K562 (cell line): Measurements from ENCODE around the gene TTC28. TPM values are rescaled to one million over a fixed set of nuclear protein-coding genes. Genes with fewer than 3 reads are reported as not detected.

ENCODE experiments used
- ATAC-seq: fragments of 200-7000 bp; cut with Tn5 transposase; 3 replicates; pipeline ENCODE4 v1.9.1; 2020; ENCODE audit warnings: moderate library complexity
- BruUV-seq: library from RNA; stranded (reverse); fragments of 400-500 nt; replicated peaks from 2 replicates; lab custom pipeline; 2021; lab: Mats Ljungman, UMichigan
- CTCF ChIA-PET: fragments of 300-600 bp; formaldehyde crosslinking; extraction: SDS; loops from one replicate; lab custom pipeline; 2021; ENCODE audit warnings: low intra/inter-chr PET ratio; lab: Yijun Ruan, JAX
- POLR2A ChIA-PET: fragments of 300-600, 350-650 bp; sonication (Branson Sonifier 250); formaldehyde crosslinking; extraction: SDS; loops from one replicate; lab custom pipeline; 2021; ENCODE audit warnings: antibody characterized with exemption, inconsistent platforms; lab: Yijun Ruan, JAX
- DNase-seq, 4 experiments: peaks; one replicate each; pipeline versions ENCODE4 v3.0.0 to v3.0.0-alpha.2; 2011 to 2018; ENCODE audit warnings: low spot score in 3 of 4, mixed read lengths in 3 of 4; ENCODE audit errors: extremely low read depth in 1 of 4
- FAIRE-seq: peaks from 2 replicates; lab custom pipeline; 2011; peaks lifted over from hg19 to GRCh38; lab: Jason Lieb, UNC
- H2AFZ ChIP-seq: 2 replicates; pipeline ENCODE4 v1.6.0; 2011; ENCODE audit warnings: low read depth, low read length, control low read depth, inconsistent platforms
- H3K27ac ChIP-seq: fragments of 200-600 bp; 3 replicates; pipeline ENCODE4 v1.8.0; 2011; ENCODE audit warnings: low read depth, mild to moderate bottlenecking, control low read depth, inconsistent platforms, low read length, moderate library complexity, mixed read lengths; ENCODE audit errors: extremely low read depth
- H3K27me3 ChIP-seq, 2 experiments: fragments of 300-600 bp in 1 of 2; 2 replicates in 1 of 2; 3 replicates in 1 of 2; pipeline versions ENCODE4 v1.6.0 to v1.8.0; 2011; ENCODE audit warnings: inconsistent platforms in 2 of 2, low read length in 2 of 2, mild to moderate bottlenecking in 1 of 2, mixed read lengths in 1 of 2, moderate library complexity in 1 of 2; ENCODE audit not compliant: control insufficient read depth in 2 of 2, insufficient read depth in 2 of 2
- H3K36me3 ChIP-seq: fragments of 300-600 bp; 3 replicates; pipeline ENCODE4 v1.8.0; 2011; ENCODE audit warnings: mild to moderate bottlenecking, low read length, inconsistent platforms; ENCODE audit not compliant: control insufficient read depth, insufficient read depth
- H3K4me1 ChIP-seq, 2 experiments: fragments of 200-600 bp in 1 of 2; replicated peaks in 1 of 2; 2 replicates in 1 of 2; 3 replicates in 1 of 2; pipeline versions ENCODE4 v1.5.1 to v1.8.0; 2011; ENCODE audit warnings: inconsistent platforms in 2 of 2, low read length in 2 of 2, mild to moderate bottlenecking in 1 of 2, mixed read lengths in 1 of 2, moderate library complexity in 1 of 2; ENCODE audit not compliant: control insufficient read depth in 2 of 2, insufficient read depth in 2 of 2
- H3K4me2 ChIP-seq: 2 replicates; pipeline ENCODE4 v1.6.1; 2011; ENCODE audit warnings: low read length, control low read depth, inconsistent platforms, mixed read lengths; ENCODE audit not compliant: insufficient read depth
- H3K4me3 ChIP-seq: fragments of 200-600 bp; sonication (generic), shearing (Covaris generic); 2 replicates; pipeline ENCODE4 v1.5.1; 2016; ENCODE audit warnings: control low read depth, inconsistent platforms
- H3K79me2 ChIP-seq: fragments of 200-600 bp; 3 replicates; pipeline ENCODE4 v1.8.0; 2011; ENCODE audit warnings: low read length, inconsistent platforms; ENCODE audit not compliant: control insufficient read depth, insufficient read depth
- H3K9ac ChIP-seq, 2 experiments: 2 replicates each; pipeline versions ENCODE4 v1.6.0 to v1.6.1; 2011; ENCODE audit warnings: low read depth in 2 of 2, low read length in 2 of 2, control low read depth in 1 of 2, inconsistent platforms in 1 of 2, mild to moderate bottlenecking in 1 of 2, mixed read lengths in 1 of 2; ENCODE audit not compliant: insufficient read depth in 1 of 2
- H3K9me1 ChIP-seq: one replicate; pipeline ENCODE4 v1.6.0; 2011; ENCODE audit warnings: inconsistent platforms, mild to moderate bottlenecking, low read length, moderate library complexity; ENCODE audit not compliant: control insufficient read depth, insufficient read depth
- H3K9me3 ChIP-seq: replicated peaks from 2 replicates; pipeline ENCODE4 v1.5.1; 2011; ENCODE audit warnings: low read depth, low read length, inconsistent platforms; ENCODE audit not compliant: control insufficient read depth, insufficient read depth
- H4K20me1 ChIP-seq: replicated peaks from 2 replicates; pipeline ENCODE4 v1.6.1; 2011; ENCODE audit warnings: low read length, inconsistent platforms, mixed read lengths; ENCODE audit not compliant: control insufficient read depth, insufficient read depth
- EP300 ChIP-seq: IDR thresholded peaks from 2 replicates; pipeline ENCODE4 v1.6.1; 2012; ENCODE audit warnings: low read length, improper control_type of control experiment
- FOXK1 ChIP-seq: sonication (generic); formaldehyde crosslinking; IDR thresholded peaks from 2 replicates; pipeline ENCODE4 v1.8.0; 2022; ENCODE audit warnings: missing genetic modification reagents, mild to moderate bottlenecking, borderline replicate concordance
- NFYB ChIP-seq: IDR thresholded peaks from 2 replicates; pipeline ENCODE4 v1.6.1; 2011; ENCODE audit warnings: mild to moderate bottlenecking, moderate library complexity; ENCODE audit not compliant: insufficient read length; ENCODE audit errors: extremely low read depth
- POLR2AphosphoS2 ChIP-seq: IDR thresholded peaks from 2 replicates; pipeline ENCODE4 v1.6.1; 2012; ENCODE audit warnings: low read length, improper control_type of control experiment
- POLR2G ChIP-seq: fragments of 200-400 bp; formaldehyde crosslinking; IDR thresholded peaks from 2 replicates; pipeline ENCODE4 v1.6.1; 2017; ENCODE audit warnings: low read depth, mild to moderate bottlenecking, antibody characterized with exemption, low read length, moderate library complexity
- XRCC3 ChIP-seq: fragments of 450-650 bp; IDR thresholded peaks from 2 replicates; pipeline ENCODE4 v1.6.1; 2017; ENCODE audit warnings: mild to moderate bottlenecking, moderate library complexity
- ZFPM2 ChIP-seq: fragments of 250-450 bp; sonication (Bioruptor Pico); IDR thresholded peaks from 2 replicates; pipeline ENCODE4 v1.5.1; 2022; ENCODE audit warnings: mild to moderate bottlenecking
- WGBS: fragments of 100-300 bp; shearing (Covaris generic); methylation state at CpG from one replicate; pipeline ENCODE4 v1.1.6; 2016; ENCODE audit warnings: low coverage, mixed read lengths; ENCODE audit not compliant: insufficient coverage; ENCODE audit errors: missing lambda C conversion rate; 5-methylcytosine and 5-hydroxymethylcytosine counted together
- in situ Hi-C: fragments of 300-500 bp; cut with MboI; formaldehyde crosslinking; loops from 4 replicates; pipeline ENCODE4 v1.15.0; 2018; ENCODE audit warnings: inconsistent platforms, mixed read lengths
- intact Hi-C: fragments of 100-400 bp; cut with micrococcal nuclease; formaldehyde crosslinking; loops from 2 replicates; pipeline ENCODE4 v1.14.2; 2022
- polyA plus RNA-seq, 8 experiments: library from polyadenylated mRNA; depleted of rRNA in 4 of 8; stranded (reverse) in 5 of 8; unstranded in 3 of 8; fragments of >200 nt; fragmentation: Nextera tagmentation in 2 of 8; fragmentation: Illumina TruSeq in 1 of 8; extraction: Ambion mirVana in 2 of 8; extraction: Trizol in 1 of 8; gene quantifications; 2 replicates each; pipeline versions ENCODE4 v1.2.1 to v1.2.3, GENCODE V29; 2011 to 2014; ENCODE audit warnings: inconsistent platforms in 1 of 8, missing spikeins in 1 of 8
- total RNA-seq, 7 experiments: library from RNA; depleted of rRNA in 6 of 7; stranded (reverse); fragments of >200 nt in 6 of 7; fragmentation: Illumina TruSeq in 2 of 7; extraction: Trizol in 2 of 7; gene quantifications; 2 replicates each; pipeline versions ENCODE4 v1.2.1 to v1.2.3, GENCODE V29; 2011 to 2021; ENCODE audit warnings: low replicate concordance in 1 of 7
- TF ChIP-seq, protein P1 (sequence below): sonication (generic); formaldehyde crosslinking; IDR thresholded peaks from 2 replicates; pipeline ENCODE4 v1.8.0; 2022; ENCODE audit warnings: mild to moderate bottlenecking, missing genetic modification reagents

The TTC28 gene
- total and polyA plus RNA-seq, 9 of the 15 experiments (the other 6 are each of a cell fraction or from before 2014, with no cell fraction given), result 0.22 to 10.7 (median 3.1) TPM

DNA sequence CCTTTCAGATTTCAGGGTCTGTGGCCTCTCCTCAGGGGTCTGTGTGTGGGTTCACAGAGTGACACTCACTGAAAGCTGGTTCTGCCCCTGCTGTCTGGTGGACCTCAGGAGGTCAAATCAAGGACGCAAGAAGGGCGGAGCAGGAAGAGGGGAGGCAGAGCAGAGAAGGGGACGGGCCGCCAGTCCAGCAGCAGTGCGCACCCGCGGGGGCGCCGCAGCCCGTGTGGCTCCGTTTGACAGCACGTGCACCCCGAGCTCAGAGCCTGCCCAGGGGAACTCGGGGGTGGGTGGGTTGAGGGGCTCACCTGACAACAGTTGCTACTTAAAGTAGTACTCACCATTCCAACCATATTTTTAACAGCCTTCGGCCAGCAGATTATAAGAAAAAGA lies 689.2 kb downstream of the TTC28 start:
- H3K9me1 ChIP-seq, result no peaks in the 10 kb centered on the region
- H3K4me1 ChIP-seq, result peaks cover 2 to 9% of the 10 kb centered on the region in 2 experiments; a peak in 4 of 5 replicates
- no peaks in the 10 kb centered on the region for H3K79me2 ChIP-seq
- 60% methylated on average over 7 of the region's 15 CpGs for WGBS
- POLR2A ChIA-PET, result interaction anchor here (0.8 kb wide), 1 partner anchor 107 kb away, joined by 3 read pairs; no protein-coding TSS in a partner anchor
- H3K9me3 ChIP-seq, result no peaks in the 10 kb centered on the region
- H3K27ac ChIP-seq, result no peak overlapping the region
- peak in 2 of 4 experiments; percentile 26 to 46 for DNase-seq
- peak overlapping the region in 1 of 2 experiments; percentile 35; a peak in 1 of 4 replicates for H3K9ac ChIP-seq
- H3K4me2 ChIP-seq, result no peak overlapping the region; the same call in 1 of the 2 replicates
- H2AFZ ChIP-seq, result peak overlapping the region; percentile 70
- in situ Hi-C loops, result no loop called here
- ATAC-seq, result peak; percentile 25; the same call in 2 of the 3 replicates
- no TSS peak for BruUV-seq
- no peak for FAIRE-seq
- no peaks in the 10 kb centered on the region for H3K27me3 ChIP-seq
- CTCF ChIA-PET, result no interaction called here
- intact Hi-C loops, result no loop called here
- TF ChIP-seq XRCC3 (no peak), POLR2G (peak; percentile 16; the same call in 1 of the 2 replicates)
- H3K36me3 ChIP-seq, result 0 out of 3 replicates have a peak, but pooled peaks cover 4% of the 10 kb centered on the region
- H3K4me3 ChIP-seq, result no peak overlapping the region
- H4K20me1 ChIP-seq, result no peaks in the 10 kb centered on the region

DNA sequence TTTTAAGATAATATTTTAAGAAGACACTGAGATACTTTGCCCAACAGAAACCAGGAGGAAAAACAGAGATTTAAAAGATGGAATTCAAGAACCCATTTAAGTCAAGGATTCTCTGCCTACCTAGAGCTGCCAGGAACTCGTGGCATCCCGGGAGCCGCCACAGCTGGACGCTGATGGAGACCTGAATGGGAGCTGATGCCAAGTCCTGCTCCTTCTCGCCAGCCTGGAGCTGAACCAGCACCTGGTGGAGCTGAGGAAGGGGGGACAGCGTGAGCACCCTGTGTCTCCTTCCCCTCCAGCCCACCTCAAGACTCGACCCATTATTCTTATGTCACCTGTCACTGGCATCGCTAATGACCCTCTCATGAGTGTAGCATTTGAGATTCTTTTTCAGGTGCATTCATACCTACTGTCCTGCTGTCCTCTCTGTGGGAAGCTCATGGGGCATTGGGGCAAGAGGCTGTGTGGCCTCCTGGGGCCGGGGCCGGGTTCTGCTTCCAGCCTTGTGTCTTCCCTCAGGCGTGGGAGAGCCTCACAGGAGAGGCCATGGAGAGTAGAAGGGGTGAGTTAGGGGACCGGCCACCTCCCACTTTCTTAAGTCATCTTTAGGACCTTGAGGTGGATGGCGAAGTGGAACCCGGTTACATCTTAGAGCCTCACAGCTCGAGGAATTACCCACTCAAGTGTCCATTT lies 689.7 kb downstream of the TTC28 start:
- intact Hi-C loops (no loop called here), in situ Hi-C loops (no loop called here)
- Histone ChIP-seq H2AFZ (no peak overlapping the region), H3K4me1 (peaks cover 2 to 9% of the 10 kb centered on the region in 2 experiments; a peak in 4 of 5 replicates), H3K9me3 (no peaks in the 10 kb centered on the region), H3K9ac (peak overlapping the region in 1 of 2 experiments; percentile 35; a peak in 1 of 4 replicates), H3K27me3 (no peaks in the 10 kb centered on the region), H3K36me3 (0 out of 3 replicates have a peak, but pooled peaks cover 4% of the 10 kb centered on the region), H3K4me2 (no peak overlapping the region), H3K27ac (no peak overlapping the region), H3K79me2 (no peaks in the 10 kb centered on the region), H4K20me1 (no peaks in the 10 kb centered on the region), H3K4me3 (no peak overlapping the region), H3K9me1 (no peaks in the 10 kb centered on the region)
- whole genome bisulfite sequencing, result 86% methylated on average over 10 of the region's 15 CpGs
- DNase-seq (no peak), ATAC-seq (no peak), FAIRE-seq (no peak)
- CTCF ChIA-PET, result no interaction called here
- BruUV-seq, result no TSS peak
- POLR2A ChIA-PET, result interaction anchor here (0.8 kb wide), 1 partner anchor 107 kb away, joined by 3 read pairs; no protein-coding TSS in a partner anchor
- no peak for TF ChIP-seq NFYB
- TF ChIP-seq, protein P1, sequence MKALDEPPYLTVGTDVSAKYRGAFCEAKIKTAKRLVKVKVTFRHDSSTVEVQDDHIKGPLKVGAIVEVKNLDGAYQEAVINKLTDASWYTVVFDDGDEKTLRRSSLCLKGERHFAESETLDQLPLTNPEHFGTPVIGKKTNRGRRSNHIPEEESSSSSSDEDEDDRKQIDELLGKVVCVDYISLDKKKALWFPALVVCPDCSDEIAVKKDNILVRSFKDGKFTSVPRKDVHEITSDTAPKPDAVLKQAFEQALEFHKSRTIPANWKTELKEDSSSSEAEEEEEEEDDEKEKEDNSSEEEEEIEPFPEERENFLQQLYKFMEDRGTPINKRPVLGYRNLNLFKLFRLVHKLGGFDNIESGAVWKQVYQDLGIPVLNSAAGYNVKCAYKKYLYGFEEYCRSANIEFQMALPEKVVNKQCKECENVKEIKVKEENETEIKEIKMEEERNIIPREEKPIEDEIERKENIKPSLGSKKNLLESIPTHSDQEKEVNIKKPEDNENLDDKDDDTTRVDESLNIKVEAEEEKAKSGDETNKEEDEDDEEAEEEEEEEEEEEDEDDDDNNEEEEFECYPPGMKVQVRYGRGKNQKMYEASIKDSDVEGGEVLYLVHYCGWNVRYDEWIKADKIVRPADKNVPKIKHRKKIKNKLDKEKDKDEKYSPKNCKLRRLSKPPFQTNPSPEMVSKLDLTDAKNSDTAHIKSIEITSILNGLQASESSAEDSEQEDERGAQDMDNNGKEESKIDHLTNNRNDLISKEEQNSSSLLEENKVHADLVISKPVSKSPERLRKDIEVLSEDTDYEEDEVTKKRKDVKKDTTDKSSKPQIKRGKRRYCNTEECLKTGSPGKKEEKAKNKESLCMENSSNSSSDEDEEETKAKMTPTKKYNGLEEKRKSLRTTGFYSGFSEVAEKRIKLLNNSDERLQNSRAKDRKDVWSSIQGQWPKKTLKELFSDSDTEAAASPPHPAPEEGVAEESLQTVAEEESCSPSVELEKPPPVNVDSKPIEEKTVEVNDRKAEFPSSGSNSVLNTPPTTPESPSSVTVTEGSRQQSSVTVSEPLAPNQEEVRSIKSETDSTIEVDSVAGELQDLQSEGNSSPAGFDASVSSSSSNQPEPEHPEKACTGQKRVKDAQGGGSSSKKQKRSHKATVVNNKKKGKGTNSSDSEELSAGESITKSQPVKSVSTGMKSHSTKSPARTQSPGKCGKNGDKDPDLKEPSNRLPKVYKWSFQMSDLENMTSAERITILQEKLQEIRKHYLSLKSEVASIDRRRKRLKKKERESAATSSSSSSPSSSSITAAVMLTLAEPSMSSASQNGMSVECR (CRISPR knock-in tag), result no peak
- no peak for TF ChIP-seq POLR2AphosphoS2
- no peak for TF ChIP-seq ZFPM2 (CRISPR knock-in tag)
- TF ChIP-seq FOXK1 (CRISPR knock-in tag), result no peak
- no peak for TF ChIP-seq EP300
